A549 (cell line): ENCODE data around the gene GARNL3.

ENCODE experiments used
- CEBPB ChIP-seq, 2 experiments: fragments of >200 bp in 1 of 2; sonication (Bioruptor Twin) in 1 of 2; formaldehyde crosslinking in 1 of 2; IDR thresholded peaks; 2 replicates each; pipeline ENCODE4 v1.6.1; 2012 to 2016
- EP300 ChIP-seq, 2 experiments: fragments of >200 bp; sonication (Bioruptor Twin); formaldehyde crosslinking; IDR thresholded peaks; 2 replicates in 1 of 2; 3 replicates in 1 of 2; pipeline ENCODE4 v1.6.1; 2016 to 2017
- HOXB13 ChIP-seq: fragments of 250-450 bp; sonication (Bioruptor Pico); IDR thresholded peaks from 2 replicates; pipeline ENCODE4 v1.5.0; 2020; ENCODE audit warnings: low read depth, mild to moderate bottlenecking, moderate library complexity
- JUN ChIP-seq, 2 experiments: fragments of >200 bp; sonication (Bioruptor Twin); formaldehyde crosslinking; IDR thresholded peaks; 2 replicates in 1 of 2; 3 replicates in 1 of 2; pipeline ENCODE4 v1.6.1; 2016 to 2017
- NFE2L2 ChIP-seq: fragments of 150-350 bp; conservative IDR thresholded peaks from 2 replicates; pipeline ENCODE4 v1.6.1; 2014; ENCODE audit warnings: low read length
- POLR2A ChIP-seq: IDR thresholded peaks from 2 replicates; pipeline ENCODE4 v1.6.1; 2012; ENCODE audit warnings: mild to moderate bottlenecking, low read length
- POLR2AphosphoS2 ChIP-seq: conservative IDR thresholded peaks from 2 replicates; pipeline ENCODE4 v1.6.1; 2012; ENCODE audit warnings: low read length, improper control_type of control experiment, inconsistent platforms
- RAD21 ChIP-seq, 2 experiments: fragments of >200 bp in 1 of 2; sonication (Bioruptor Twin) in 1 of 2; formaldehyde crosslinking in 1 of 2; IDR thresholded peaks in 1 of 2; conservative IDR thresholded peaks in 1 of 2; 2 replicates in 1 of 2; 3 replicates in 1 of 2; pipeline ENCODE4 v1.6.1; 2012 to 2018; ENCODE audit warnings: inconsistent platforms in 1 of 2
- RFX5 ChIP-seq: fragments of 450-650 bp; IDR thresholded peaks from 2 replicates; pipeline ENCODE4 v1.7.1; 2014; ENCODE audit warnings: antibody characterized with exemption, mild to moderate bottlenecking, moderate library complexity
- TF ChIP-seq, protein P1 (sequence below): IDR thresholded peaks from 2 replicates; pipeline ENCODE4 v1.6.1; 2012; ENCODE audit warnings: low read depth, borderline replicate concordance
- TF ChIP-seq, protein P2 (sequence below): IDR thresholded peaks from 2 replicates; pipeline ENCODE4 v1.6.1; 2012
- TF ChIP-seq, protein P3 (sequence below): fragments of >200 bp; sonication (Bioruptor Twin); formaldehyde crosslinking; IDR thresholded peaks from 3 replicates; pipeline ENCODE4 v1.5.1; 2016
- TF ChIP-seq, protein P4 (sequence below): fragments of 200-600 bp; sonication (generic); IDR thresholded peaks from 2 replicates; pipeline ENCODE4 v1.6.1; 2016; ENCODE audit warnings: antibody characterized with exemption, mild to moderate bottlenecking, moderate library complexity
- TF ChIP-seq, protein P5 (sequence below): IDR thresholded peaks from 2 replicates; pipeline ENCODE4 v1.6.1; 2012

DNA sequence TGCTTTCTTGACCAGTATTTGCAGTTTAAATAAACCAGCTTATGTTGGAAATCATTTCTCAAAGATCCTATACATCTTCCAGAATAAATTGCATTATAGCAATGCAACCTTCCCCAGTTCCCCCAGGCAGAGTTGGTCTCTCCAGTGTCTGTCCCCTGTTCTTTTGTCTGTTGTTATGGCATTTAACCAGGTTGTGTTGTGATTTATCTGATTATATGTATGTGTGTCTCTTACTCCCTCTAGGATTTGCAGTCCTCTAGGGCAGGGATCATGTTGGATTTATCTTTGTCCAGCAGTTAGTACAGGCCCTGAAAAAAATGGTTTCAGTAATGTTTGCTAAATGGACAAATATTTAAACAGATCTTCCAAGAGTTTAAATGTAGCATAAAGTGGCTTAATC lies 17.3 kb downstream of the GARNL3 start:
- TF ChIP-seq, protein P1, sequence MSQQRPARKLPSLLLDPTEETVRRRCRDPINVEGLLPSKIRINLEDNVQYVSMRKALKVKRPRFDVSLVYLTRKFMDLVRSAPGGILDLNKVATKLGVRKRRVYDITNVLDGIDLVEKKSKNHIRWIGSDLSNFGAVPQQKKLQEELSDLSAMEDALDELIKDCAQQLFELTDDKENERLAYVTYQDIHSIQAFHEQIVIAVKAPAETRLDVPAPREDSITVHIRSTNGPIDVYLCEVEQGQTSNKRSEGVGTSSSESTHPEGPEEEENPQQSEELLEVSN = no peak
- TF ChIP-seq CEBPB (IDR thresholded peaks at IDR 0.05) (no peak), RAD21 (conservative IDR thresholded peaks at IDR 0.05 in 1 of 2, IDR thresholded peaks at IDR 0.05 in 1 of 2) (no peak), JUN (IDR thresholded peaks at IDR 0.05) (no peak), POLR2A (no peak), RFX5 (no peak), HOXB13 (CRISPR knock-in tag) (no peak), NFE2L2 (no peak), EP300 (IDR thresholded peaks at IDR 0.05) (no peak), POLR2AphosphoS2 (no peak)
- TF ChIP-seq, protein P2, sequence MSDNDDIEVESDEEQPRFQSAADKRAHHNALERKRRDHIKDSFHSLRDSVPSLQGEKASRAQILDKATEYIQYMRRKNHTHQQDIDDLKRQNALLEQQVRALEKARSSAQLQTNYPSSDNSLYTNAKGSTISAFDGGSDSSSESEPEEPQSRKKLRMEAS = no peak
- TF ChIP-seq, protein P3, sequence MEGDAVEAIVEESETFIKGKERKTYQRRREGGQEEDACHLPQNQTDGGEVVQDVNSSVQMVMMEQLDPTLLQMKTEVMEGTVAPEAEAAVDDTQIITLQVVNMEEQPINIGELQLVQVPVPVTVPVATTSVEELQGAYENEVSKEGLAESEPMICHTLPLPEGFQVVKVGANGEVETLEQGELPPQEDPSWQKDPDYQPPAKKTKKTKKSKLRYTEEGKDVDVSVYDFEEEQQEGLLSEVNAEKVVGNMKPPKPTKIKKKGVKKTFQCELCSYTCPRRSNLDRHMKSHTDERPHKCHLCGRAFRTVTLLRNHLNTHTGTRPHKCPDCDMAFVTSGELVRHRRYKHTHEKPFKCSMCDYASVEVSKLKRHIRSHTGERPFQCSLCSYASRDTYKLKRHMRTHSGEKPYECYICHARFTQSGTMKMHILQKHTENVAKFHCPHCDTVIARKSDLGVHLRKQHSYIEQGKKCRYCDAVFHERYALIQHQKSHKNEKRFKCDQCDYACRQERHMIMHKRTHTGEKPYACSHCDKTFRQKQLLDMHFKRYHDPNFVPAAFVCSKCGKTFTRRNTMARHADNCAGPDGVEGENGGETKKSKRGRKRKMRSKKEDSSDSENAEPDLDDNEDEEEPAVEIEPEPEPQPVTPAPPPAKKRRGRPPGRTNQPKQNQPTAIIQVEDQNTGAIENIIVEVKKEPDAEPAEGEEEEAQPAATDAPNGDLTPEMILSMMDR = no peak
- TF ChIP-seq, protein P4, sequence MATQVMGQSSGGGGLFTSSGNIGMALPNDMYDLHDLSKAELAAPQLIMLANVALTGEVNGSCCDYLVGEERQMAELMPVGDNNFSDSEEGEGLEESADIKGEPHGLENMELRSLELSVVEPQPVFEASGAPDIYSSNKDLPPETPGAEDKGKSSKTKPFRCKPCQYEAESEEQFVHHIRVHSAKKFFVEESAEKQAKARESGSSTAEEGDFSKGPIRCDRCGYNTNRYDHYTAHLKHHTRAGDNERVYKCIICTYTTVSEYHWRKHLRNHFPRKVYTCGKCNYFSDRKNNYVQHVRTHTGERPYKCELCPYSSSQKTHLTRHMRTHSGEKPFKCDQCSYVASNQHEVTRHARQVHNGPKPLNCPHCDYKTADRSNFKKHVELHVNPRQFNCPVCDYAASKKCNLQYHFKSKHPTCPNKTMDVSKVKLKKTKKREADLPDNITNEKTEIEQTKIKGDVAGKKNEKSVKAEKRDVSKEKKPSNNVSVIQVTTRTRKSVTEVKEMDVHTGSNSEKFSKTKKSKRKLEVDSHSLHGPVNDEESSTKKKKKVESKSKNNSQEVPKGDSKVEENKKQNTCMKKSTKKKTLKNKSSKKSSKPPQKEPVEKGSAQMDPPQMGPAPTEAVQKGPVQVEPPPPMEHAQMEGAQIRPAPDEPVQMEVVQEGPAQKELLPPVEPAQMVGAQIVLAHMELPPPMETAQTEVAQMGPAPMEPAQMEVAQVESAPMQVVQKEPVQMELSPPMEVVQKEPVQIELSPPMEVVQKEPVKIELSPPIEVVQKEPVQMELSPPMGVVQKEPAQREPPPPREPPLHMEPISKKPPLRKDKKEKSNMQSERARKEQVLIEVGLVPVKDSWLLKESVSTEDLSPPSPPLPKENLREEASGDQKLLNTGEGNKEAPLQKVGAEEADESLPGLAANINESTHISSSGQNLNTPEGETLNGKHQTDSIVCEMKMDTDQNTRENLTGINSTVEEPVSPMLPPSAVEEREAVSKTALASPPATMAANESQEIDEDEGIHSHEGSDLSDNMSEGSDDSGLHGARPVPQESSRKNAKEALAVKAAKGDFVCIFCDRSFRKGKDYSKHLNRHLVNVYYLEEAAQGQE = no peak
- TF ChIP-seq, protein P5, sequence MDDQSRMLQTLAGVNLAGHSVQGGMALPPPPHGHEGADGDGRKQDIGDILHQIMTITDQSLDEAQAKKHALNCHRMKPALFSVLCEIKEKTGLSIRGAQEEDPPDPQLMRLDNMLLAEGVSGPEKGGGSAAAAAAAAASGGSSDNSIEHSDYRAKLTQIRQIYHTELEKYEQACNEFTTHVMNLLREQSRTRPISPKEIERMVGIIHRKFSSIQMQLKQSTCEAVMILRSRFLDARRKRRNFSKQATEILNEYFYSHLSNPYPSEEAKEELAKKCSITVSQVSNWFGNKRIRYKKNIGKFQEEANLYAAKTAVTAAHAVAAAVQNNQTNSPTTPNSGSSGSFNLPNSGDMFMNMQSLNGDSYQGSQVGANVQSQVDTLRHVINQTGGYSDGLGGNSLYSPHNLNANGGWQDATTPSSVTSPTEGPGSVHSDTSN = no peak
